GM21717 (cell line): Measurements from ENCODE around the gene SYNGAP1.
"Not testable (repeated sequence)": the region's sequence is repeated elsewhere in the genome, so short reads cannot be mapped to it uniquely, and the experiment has no call there.

Source experiments
- ATAC-seq: cut with Tn5 transposase; IDR thresholded peaks from one replicate; pipeline ENCODE4 v1.9.1; 2021; ENCODE audit warnings: mild to moderate bottlenecking, moderate library complexity; ENCODE audit not compliant: unreplicated experiment

SYNGAP1 gene

GRCh38 chr6:33399881-33400280 is 20.0 kb upstream of the SYNGAP1 start:
- not testable (repeated sequence) for ATAC-seq

DNA sequence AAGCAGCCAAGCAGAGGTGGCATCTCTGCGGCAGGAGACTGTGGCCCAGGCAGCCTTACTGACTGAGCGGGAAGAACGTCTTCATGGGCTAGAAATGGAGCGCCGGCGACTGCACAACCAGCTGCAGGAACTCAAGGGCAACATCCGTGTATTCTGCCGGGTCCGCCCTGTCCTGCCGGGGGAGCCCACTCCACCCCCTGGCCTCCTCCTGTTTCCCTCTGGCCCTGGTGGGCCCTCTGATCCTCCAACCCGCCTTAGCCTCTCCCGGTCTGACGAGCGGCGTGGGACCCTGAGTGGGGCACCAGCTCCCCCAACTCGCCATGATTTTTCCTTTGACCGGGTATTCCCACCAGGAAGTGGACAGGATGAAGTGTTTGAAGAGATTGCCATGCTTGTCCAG is 15.0 kb upstream of the SYNGAP1 start:
- no peak for ATAC-seq

GRCh38 chr6:33405386-33405940 is 14.4 kb upstream of the SYNGAP1 start:
- ATAC-seq: no peak

DNA sequence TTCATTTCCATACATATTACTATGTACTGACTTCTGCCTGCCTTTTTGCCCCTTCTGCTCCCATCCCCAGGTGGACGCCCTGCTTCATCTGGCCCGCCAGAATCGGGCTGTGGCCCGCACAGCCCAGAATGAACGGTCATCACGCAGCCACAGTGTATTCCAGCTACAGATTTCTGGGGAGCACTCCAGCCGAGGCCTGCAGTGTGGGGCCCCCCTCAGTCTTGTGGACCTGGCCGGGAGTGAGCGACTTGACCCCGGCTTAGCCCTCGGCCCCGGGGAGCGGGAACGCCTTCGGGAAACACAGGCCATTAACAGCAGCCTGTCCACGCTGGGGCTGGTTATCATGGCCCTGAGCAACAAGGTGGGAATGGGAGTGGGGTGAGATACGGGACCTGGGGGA is 13.7 kb upstream of the SYNGAP1 start:
- no peak for ATAC-seq

DNA sequence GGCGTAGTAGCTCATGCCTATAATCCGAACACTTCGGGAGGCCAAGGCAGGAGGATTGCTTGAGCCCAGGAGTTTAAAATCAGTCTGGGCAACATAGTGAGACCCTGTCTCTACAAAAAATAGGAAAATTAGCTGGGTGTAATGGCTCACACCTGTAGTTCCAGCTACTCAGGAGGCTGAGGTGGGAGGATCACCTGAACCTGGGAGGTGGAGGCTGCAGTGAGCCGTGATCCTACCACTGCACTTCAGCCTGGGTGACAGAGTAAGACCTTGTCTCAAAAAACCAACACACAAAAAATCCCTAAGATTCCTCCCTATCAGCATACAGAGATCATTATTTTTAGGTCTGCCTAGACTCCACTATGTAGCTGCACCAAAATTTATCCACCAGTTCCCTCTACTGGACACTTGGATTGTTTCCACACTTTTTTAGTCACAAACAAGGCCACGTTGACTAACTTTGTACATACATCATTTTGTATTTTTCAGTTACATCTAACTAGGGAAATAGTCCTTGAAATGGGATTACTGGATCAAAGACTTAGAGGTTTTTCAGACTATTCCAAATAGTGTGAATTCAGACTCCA is 12.6 kb upstream of the SYNGAP1 start:
- ATAC-seq: no peak

DNA sequence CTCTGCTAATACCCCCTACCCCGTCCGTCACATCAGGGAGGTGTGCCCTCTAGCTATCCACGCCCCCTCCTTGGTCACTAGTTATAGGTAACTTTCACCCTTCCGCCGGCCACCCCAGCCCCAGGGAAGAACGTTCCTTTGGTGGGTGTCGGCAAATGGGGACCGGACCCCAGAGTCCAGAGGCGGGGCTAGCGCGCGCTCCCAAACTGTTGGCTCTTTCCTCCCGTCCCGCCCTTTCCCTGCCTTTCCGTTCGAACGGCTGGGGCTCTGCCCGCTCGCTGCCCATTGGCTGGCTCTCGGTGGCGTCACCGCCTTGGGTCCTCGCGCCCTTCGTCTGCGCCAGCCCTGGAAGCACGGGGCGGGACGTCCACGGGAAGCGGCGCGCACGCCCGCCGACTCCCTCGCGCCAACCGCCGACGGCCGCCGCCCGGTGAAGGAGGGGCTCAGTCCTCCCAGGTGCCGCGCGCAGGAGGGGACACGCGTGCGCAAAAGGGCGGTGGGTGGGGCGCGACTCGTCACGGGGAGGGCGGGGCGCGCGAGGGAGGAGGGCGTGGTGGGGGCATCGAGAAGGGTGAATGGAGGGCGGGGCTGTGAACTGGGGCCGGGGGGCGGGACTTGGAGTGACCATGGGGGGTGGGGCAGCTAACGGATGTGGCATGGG is 9.7 kb upstream of the SYNGAP1 start:
- ATAC-seq: peak; percentile 60

- ATAC-seq: peak; percentile 20
Observed at GRCh38 chr6:33410711-33411631, 8.9 kb upstream of the SYNGAP1 start, which contains the start of gene PHF1. Gene PHF1, plus strand, starts transcription at chr6:33411014. Its CDS starts 1,250 bp downstream, at chr6:33412264.

DNA sequence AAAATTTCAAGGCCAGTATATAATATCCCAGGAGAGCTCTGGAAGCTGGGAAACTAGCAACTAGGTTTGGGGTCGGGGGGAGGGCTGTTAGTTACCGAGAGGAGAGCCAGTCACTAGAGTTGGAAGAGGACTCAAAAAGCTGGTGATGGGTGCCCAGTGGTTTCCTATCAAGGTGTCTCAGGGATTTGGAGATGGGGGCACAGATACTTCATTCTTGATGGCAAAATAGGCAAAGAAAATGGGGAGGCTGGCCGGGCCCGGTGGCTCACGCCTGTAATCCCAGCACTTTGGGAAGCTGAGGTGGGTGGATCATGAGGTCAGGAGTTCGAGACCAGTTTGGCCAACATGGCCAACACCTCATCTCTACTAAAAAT is 8.2 kb upstream of the SYNGAP1 start:
- no peak for ATAC-seq

DNA sequence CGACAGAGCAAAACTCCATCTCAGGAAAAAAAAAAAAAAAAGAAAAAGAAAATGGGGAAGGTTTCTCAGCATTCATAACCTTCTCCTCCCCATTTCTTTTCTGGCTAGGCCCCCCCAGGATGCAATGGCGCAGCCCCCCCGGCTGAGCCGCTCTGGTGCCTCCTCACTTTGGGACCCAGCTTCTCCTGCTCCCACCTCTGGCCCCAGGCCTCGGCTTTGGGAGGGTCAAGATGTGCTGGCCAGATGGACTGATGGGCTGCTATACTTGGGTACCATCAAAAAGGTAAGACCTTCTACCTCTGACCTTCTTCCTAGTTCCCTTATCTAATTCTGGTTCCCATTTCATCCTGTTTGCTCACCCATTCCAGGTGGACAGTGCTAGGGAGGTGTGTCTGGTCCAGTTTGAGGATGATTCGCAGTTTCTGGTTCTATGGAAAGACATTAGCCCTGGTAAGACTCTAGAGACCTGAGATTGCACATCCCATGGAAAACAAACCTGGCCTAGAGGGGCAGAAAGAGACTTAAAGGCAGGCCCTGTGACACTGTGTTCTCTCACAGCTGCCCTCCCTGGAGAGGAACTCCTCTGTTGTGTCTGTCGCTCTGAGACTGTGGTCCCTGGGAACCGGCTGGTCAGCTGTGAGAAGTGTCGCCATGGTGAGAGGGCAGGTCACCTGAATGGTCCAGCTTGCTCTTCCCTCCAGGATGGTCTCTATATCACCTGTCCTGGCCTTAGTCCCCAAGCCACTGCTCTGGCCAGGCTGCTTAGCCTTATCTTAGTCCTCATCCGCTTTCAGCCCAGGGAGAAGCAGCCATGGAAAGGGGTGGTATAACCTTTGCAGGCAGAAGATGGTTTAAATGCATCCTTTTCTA is 7.5 kb upstream of the SYNGAP1 start:
- ATAC-seq: no peak

DNA sequence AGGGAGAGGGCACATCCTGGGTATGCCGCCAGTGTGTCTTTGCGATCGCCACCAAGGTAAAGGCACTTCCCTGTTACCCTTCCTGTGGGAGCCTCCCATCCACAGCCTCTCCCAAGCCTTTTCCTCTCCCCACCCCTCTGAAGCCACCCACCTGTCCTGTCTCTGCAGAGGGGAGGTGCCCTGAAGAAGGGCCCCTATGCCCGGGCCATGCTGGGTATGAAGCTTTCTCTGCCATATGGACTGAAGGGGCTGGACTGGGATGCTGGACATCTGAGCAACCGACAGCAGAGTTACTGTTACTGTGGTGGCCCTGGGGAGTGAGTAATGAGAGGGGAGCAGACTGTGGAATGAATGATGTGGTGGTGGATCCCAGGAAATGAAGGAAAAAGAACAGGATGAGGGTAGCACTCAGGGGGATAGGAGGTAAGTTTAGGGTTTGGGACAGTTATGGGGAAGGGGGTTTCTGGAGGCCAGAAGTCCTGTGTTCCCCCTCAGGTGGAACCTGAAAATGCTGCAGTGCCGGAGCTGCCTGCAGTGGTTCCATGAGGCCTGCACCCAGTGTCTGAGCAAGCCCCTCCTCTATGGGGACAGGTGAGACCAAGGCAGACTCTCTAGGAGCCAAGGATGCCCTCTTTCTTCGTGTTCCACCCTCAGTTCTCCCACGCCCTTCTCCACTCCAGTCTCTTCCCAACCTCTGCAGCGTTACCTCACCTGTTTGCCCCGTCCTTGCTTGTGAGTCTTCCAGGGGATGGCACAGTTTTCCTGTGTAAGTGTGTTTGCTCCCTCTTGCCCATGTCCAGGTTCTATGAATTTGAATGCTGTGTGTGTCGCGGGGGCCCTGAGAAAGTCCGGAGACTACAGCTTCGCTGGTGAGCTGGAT is 6.4 kb upstream of the SYNGAP1 start:
- ATAC-seq: no peak

DNA sequence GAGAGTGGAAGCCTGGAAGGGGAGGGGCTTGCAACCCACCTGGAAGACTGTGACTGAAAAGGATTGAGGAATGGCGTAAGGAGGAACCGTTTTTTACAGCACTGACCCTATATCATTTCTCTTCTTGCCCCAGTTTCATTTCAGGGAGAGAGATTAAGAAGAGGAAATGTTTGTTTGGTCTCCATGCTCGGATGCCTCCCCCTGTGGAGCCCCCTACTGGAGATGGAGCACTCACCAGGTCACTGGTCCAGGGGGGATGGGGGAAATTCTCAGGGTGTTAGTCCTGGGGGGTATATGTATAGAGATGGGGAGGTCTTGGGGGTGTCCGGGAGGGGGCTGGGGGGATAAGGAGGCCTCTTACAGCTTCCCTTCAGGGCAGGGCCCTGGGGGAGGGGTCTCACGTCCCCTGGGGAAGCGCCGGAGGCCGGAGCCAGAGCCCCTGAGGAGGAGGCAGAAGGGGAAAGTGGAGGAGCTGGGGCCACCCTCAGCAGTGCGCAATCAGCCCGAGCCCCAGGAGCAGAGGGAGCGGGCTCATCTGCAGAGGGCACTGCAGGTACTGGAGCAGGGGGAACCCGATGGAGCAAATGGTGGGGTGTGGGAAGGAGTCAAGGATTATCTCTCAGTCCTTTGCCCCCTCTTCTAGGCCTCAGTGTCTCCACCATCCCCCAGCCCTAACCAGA is 5.1 kb upstream of the SYNGAP1 start:
- ATAC-seq: no peak

DNA sequence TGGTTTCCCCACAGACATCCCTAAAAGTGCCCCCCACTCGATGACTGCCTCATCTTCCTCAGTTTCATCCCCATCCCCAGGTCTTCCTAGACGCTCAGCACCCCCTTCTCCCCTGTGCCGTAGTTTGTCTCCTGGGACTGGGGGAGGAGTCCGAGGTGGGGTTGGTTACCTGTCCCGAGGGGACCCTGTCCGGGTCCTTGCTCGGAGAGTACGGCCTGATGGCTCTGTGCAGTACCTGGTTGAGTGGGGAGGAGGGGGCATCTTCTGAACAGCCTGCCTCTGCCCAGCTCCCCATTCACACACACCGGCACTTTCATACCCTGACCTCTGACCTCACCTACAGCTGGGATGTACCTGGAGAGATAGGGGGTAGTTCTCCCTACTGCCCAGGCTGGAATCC is 4.0 kb upstream of the SYNGAP1 start:
- ATAC-seq: no peak

- no peak for ATAC-seq
Observed at GRCh38 chr6:33416386-33417127, 3.3 kb upstream of the SYNGAP1 start.

- no peak for ATAC-seq
Observed at GRCh38 chr6:33417128-33417902, 2.5 kb upstream of the SYNGAP1 start.

DNA sequence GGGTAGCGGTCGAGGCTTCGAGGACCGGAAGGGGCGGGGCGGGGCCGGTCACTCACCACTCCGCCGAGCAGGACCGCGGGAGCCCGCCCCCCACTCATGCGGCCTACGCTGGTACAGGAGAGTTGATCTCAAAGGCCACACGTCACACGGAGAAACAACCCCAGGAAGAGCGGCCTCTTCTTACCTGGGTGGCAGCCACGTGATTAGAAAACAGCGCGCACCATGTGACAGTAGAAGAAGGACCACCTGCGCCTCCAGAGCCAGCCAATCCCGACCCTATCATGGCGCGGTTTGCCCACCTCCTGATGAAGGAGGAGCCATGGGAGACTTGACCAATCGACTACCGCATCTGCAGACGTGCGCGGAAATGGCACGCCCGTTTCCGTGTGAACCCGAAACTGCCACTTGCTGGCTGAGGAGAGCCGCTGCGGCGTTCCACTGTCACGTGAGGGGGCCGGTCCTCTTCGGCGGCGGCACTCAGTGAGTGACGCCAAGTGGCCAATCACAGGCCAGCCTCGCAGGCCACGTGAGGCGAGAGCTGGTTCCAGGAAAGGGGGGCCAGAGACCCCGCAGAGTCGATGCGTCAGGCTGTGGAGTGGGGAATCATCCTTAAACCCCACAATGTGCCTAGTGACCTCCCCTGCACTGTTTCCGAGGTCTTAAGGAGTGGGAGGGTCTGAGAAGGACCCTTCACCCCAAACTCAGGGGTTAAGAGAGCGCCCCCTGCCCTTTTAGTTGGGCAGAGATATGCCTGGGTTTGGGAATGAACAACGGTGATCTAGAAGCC is 1.8 kb upstream of the SYNGAP1 start, which contains the start of gene CUTA:
TSS of gene CUTA (minus strand) at position 205 of the 787 bp plus-strand sequence. CDS start at position 98, 107 bp downstream.
- ATAC-seq: peak; percentile 72

- ATAC-seq: no peak
Observed at GRCh38 chr6:33418690-33419291, 1.1 kb upstream of the SYNGAP1 start.
